Limb (tissue), 2 donors: ENCODE results near the gene CTAGE9.

Experiments used
- DNase-seq, 2 donors: peaks; one replicate each; pipeline ENCODE4 v3.0.0-alpha.2; 2016; ENCODE audit errors: extremely low spot score in 2 of 2

CTAGE9 gene

GRCh38 chr6:131678442-131678841 is 32.4 kb downstream of the CTAGE9 start:
- DNase-seq, result no peak

- DNase-seq, result no peak
These were observed 37.6 kb downstream of the CTAGE9 start for GRCh38 chr6:131673184-131673583.

- no peak for DNase-seq
These were observed 40.9 kb downstream of the CTAGE9 start for GRCh38 chr6:131669891-131670290.

- DNase-seq, result no peak
These were observed 47.1 kb downstream of the CTAGE9 start for GRCh38 chr6:131663578-131664165.

GRCh38 chr6:131660195-131660594 is 50.6 kb downstream of the CTAGE9 start:
- no peak for DNase-seq
